ENCODE data around the gene D2HGDH. TPM values are rescaled to one million over a fixed set of nuclear protein-coding genes. Genes with fewer than 3 reads are reported as not detected.
"Not testable (repeated sequence)": the region's sequence is repeated elsewhere in the genome, so short reads cannot be mapped to it uniquely, and the experiment has no call there.

D2HGDH gene
- total and polyA plus RNA-seq, 4 donors, result 12.2 to 45.3 (median 27.2) TPM

DNA sequence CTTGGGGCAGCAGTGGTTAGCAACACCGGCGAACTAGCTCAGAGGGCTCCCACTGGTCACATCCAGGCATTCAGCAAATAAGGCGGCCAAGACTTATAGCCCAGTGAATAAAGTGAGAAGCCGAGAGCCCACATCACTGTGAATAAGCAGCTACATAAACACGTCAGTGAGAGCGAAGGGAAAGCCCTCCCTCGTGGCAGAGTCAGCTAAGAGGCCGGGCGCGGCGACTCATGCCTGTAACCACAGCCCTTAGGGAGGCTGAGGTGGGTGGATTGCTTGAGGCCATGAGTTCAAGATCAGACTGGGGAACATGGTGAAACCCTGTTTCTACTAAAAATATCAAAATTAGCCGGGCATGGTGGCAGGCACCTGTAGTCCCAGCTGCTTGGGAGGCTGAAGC lies 5.2 kb downstream of the D2HGDH start:
- WGBS, 2 donors, result 85 to 88% methylated on average over 12 of the region's 12 CpGs
- ATAC-seq (ENCODE audit: insufficient read depth, low FRiP score) (no peak), DNase-seq (no peak)
- Histone ChIP-seq H3K27ac (ENCODE audit: low read depth in 1 of 2, low read length in 1 of 2) (no peak overlapping the region), H3K9ac (ENCODE audit: insufficient read depth in 1 of 2, low read length in 2 of 2) (no peak overlapping the region), H3K36me3 (ENCODE audit: control insufficient read depth in 4 of 4, insufficient read depth in 4 of 4, low read length in 4 of 4) (peaks cover 0 to 9% (median 7%) of the 10 kb centered on the region in 4 donors), H3K4me1 (ENCODE audit: control insufficient read depth in 5 of 5, insufficient read depth in 5 of 5, low read length in 5 of 5) (peaks cover 0 to 6% (median 0%) of the 10 kb centered on the region in 5 donors), H3K27me3 (ENCODE audit: control insufficient read depth in 3 of 3, insufficient read depth in 3 of 3, low read length in 2 of 3) (no peaks in the 10 kb centered on the region), H3K4me3 (no peak overlapping the region), H3K9me3 (ENCODE audit: control insufficient read depth in 4 of 4, insufficient read depth in 3 of 4, low read length in 3 of 4) (no peaks in the 10 kb centered on the region)
- TF ChIP-seq, protein P1, sequence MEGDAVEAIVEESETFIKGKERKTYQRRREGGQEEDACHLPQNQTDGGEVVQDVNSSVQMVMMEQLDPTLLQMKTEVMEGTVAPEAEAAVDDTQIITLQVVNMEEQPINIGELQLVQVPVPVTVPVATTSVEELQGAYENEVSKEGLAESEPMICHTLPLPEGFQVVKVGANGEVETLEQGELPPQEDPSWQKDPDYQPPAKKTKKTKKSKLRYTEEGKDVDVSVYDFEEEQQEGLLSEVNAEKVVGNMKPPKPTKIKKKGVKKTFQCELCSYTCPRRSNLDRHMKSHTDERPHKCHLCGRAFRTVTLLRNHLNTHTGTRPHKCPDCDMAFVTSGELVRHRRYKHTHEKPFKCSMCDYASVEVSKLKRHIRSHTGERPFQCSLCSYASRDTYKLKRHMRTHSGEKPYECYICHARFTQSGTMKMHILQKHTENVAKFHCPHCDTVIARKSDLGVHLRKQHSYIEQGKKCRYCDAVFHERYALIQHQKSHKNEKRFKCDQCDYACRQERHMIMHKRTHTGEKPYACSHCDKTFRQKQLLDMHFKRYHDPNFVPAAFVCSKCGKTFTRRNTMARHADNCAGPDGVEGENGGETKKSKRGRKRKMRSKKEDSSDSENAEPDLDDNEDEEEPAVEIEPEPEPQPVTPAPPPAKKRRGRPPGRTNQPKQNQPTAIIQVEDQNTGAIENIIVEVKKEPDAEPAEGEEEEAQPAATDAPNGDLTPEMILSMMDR (IDR thresholded peaks at IDR 0.05; ENCODE audit: control extremely low read depth, extremely low read depth), result no peak

GRCh38 chr2:241741016-241741415 lies 6.6 kb downstream of the D2HGDH start:
- DNase-seq (no peak), ATAC-seq (ENCODE audit: insufficient read depth, low FRiP score) (no peak)
- Histone ChIP-seq H3K9me3 (ENCODE audit: control insufficient read depth in 4 of 4, insufficient read depth in 3 of 4, low read length in 3 of 4) (no peaks in the 10 kb centered on the region), H3K27me3 (ENCODE audit: control insufficient read depth in 3 of 3, insufficient read depth in 3 of 3, low read length in 2 of 3) (no peaks in the 10 kb centered on the region), H3K36me3 (ENCODE audit: control insufficient read depth in 4 of 4, insufficient read depth in 4 of 4, low read length in 4 of 4) (peaks cover 2 to 23% (median 16%) of the 10 kb centered on the region in 4 donors), H3K4me1 (ENCODE audit: control insufficient read depth in 5 of 5, insufficient read depth in 5 of 5, low read length in 5 of 5) (peaks cover 0 to 2% (median 0%) of the 10 kb centered on the region in 5 donors), H3K9ac (ENCODE audit: insufficient read depth in 1 of 2, low read length in 2 of 2) (no peak overlapping the region), H3K4me3 (no peak overlapping the region), H3K27ac (ENCODE audit: low read depth in 1 of 2, low read length in 1 of 2) (no peak overlapping the region)
- 33 to 55% methylated on average over 10 of the region's 10 CpGs for WGBS, 2 donors
- TF ChIP-seq, protein P1 (IDR thresholded peaks at IDR 0.05; ENCODE audit: control extremely low read depth, extremely low read depth), result no peak

DNA sequence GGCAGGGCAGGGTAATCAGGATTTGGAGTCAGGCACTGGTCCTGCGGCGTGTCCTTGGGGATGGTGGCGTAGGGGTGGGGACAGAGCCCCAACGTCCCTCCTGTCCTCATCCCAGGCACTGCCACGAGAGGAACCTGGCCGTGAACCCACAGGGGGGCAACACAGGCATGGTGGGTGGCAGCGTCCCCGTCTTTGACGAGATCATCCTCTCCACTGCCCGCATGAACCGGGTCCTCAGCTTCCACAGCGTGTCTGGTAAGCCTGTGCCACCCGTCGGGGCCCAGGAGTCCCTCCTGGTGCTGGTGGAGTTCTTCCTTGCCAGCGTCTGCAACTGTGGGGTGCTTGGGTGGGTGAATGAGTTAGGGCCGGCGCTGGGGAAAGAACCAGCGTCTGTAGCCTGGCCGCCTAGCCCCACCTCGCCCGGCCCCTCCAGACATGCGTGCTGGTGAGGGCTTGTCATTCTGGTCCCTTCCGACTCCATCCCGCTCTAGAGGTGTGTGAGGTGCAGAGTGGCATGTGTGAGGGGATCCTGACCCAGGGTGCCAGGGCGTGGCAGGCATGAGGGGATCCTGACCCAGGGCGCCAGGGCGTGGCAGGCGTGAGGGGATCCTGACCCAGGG lies 8.0 kb downstream of the D2HGDH start:
- Histone ChIP-seq H3K4me3 (no peak overlapping the region), H3K27ac (ENCODE audit: low read depth in 1 of 2, low read length in 1 of 2) (no peak overlapping the region), H3K4me1 (ENCODE audit: control insufficient read depth in 5 of 5, insufficient read depth in 5 of 5, low read length in 5 of 5) (peaks cover 0 to 2% (median 0%) of the 10 kb centered on the region in 5 donors), H3K9ac (ENCODE audit: insufficient read depth in 1 of 2, low read length in 2 of 2) (no peak overlapping the region), H3K36me3 (ENCODE audit: control insufficient read depth in 4 of 4, insufficient read depth in 4 of 4, low read length in 4 of 4) (peaks cover 2 to 26% (median 19%) of the 10 kb centered on the region in 4 donors), H3K27me3 (ENCODE audit: control insufficient read depth in 3 of 3, insufficient read depth in 3 of 3, low read length in 2 of 3) (no peaks in the 10 kb centered on the region), H3K9me3 (ENCODE audit: control insufficient read depth in 4 of 4, insufficient read depth in 3 of 4, low read length in 3 of 4) (no peaks in the 10 kb centered on the region)
- 96 to 97% methylated on average over 28 of the region's 28 CpGs for WGBS, 2 donors
- ATAC-seq (ENCODE audit: insufficient read depth, low FRiP score), result no peak
- DNase-seq, result no peak
- TF ChIP-seq, protein P1 (IDR thresholded peaks at IDR 0.05; ENCODE audit: control extremely low read depth, extremely low read depth), result no peak

DNA sequence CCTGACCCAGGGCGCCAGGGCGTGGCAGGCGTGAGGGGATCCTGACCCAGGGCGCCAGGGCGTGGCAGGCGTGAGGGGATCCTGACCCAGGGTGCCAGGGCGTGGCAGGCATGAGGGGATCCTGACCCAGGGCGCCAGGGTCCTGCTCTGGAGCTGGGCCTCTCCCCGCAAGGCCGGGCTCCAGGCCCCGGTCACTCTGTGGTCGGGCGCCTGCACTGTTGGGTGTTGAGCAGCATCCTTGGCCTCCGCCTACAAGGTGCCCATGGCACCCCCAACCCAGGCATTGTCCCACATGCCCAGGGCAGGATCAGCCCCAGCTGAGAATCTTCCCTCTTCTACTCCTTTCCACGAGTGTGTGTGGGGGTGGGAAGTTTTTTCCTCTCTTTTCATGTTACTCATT lies 8.6 kb downstream of the D2HGDH start:
- not testable (repeated sequence) for H3K4me1 ChIP-seq (ENCODE audit: control insufficient read depth in 5 of 5, insufficient read depth in 5 of 5, low read length in 5 of 5); DNase-seq; H3K27me3 ChIP-seq (ENCODE audit: control insufficient read depth in 3 of 3, insufficient read depth in 3 of 3, low read length in 2 of 3); ATAC-seq (ENCODE audit: insufficient read depth, low FRiP score); H3K4me3 ChIP-seq; H3K27ac ChIP-seq (ENCODE audit: low read depth in 1 of 2, low read length in 1 of 2); H3K9ac ChIP-seq (ENCODE audit: insufficient read depth in 1 of 2, low read length in 2 of 2); H3K9me3 ChIP-seq (ENCODE audit: control insufficient read depth in 4 of 4, insufficient read depth in 3 of 4, low read length in 3 of 4)
- WGBS, 2 donors, result 92 to 99% methylated on average over 14 to 15 of the region's 15 CpGs
- peaks cover 2 to 26% (median 20%) of the 10 kb centered on the region in 4 donors for H3K36me3 ChIP-seq (ENCODE audit: control insufficient read depth in 4 of 4, insufficient read depth in 4 of 4, low read length in 4 of 4)

All from lung (tissue), 12 donors.